ENCODE data around the gene PCDHGA1.
A peak's percentile ranks its signal among the peaks of the same experiment; 100 is the strongest.

Gene PCDHGA1

DNA sequence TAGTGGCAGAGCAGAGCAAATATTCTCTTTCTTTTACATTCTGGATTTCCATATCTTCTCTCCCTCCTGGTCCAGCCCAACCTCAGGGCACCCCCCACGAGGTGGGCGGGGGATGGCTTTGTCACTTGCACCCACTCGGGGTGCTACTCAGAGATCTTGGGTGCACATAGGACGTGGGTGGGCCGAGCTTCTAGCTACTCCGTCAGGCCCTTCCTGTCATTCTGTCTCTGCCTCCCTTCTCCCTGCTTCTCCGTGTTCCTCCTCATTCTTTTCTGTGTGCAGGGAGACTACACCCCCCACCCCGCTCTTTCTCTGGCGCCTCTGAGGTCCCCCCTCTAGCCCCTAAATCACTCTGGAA is 178.1 kb downstream of the PCDHGA1 start:
- H3K4me3 ChIP-seq (ENCODE audit: insufficient read depth, low read depth, low read length) = no peak overlapping the region
- H3K27me3 ChIP-seq (ENCODE audit: control insufficient read depth, insufficient read depth, low read length, poor library complexity, severe bottlenecking) = no peaks in the 10 kb centered on the region
- no peaks in the 10 kb centered on the region for H3K9me3 ChIP-seq (ENCODE audit: control insufficient read depth, low read length)
- peaks cover 35% of the 10 kb centered on the region for H3K36me3 ChIP-seq (ENCODE audit: control insufficient read depth, insufficient read depth, low read length)
- peaks cover 36% of the 10 kb centered on the region for H3K4me1 ChIP-seq (ENCODE audit: control insufficient read depth, insufficient read depth, low read length)
- peak overlapping the region; percentile 80 for H3K27ac ChIP-seq (ENCODE audit: insufficient read depth, low read depth, low read length, poor library complexity, severe bottlenecking)
- 13 to 14% methylated on average over 9 of the region's 9 CpGs for WGBS, 2 experiments

DNA sequence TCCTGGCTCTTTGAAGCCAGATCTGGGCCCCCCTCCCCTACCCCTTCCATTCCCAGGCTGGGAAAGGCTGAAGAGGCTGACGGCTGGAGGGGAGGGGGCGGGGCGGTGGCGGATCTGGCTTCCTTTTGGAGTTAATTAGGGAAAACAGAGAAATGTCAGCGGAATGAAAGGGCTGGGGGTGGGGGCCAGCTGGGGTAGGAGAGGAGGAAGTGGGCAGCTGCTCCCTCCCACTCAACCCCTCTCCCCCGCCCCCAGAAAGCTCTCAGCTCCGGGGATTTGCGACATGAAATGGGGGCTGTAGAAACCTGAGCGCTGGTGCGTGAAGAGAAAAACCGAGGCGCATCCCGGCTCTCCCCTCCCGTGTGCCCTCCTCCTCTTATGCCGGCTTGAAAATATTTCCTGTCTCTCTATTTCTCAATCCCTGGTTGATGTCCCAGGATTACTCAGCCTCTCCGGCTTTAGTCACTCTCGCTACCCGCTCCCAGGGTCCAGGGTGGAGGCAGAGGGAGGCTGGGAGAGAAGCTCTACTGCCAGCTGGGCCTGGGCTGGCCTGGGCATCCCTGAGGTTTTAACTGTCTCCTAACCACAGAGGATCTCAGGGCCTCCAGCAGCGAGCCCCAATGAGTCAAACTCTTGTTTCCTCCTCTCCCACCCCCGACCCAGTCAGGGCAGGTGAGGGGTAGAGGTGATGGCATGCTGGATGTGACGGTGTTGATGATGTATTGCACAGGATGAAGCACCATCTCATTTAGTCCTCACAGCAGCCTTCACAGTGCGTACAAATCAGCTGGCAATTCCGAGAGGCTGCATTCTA is 178.7 kb downstream of the PCDHGA1 start:
- Histone ChIP-seq H3K4me1 (ENCODE audit: control insufficient read depth, insufficient read depth, low read length) (peaks cover 37% of the 10 kb centered on the region), H3K4me3 (ENCODE audit: insufficient read depth, low read depth, low read length) (peak overlapping the region; percentile 1), H3K27me3 (ENCODE audit: control insufficient read depth, insufficient read depth, low read length, poor library complexity, severe bottlenecking) (no peaks in the 10 kb centered on the region), H3K9me3 (ENCODE audit: control insufficient read depth, low read length) (no peaks in the 10 kb centered on the region), H3K27ac (ENCODE audit: insufficient read depth, low read depth, low read length, poor library complexity, severe bottlenecking) (peak overlapping the region; percentile 80), H3K36me3 (ENCODE audit: control insufficient read depth, insufficient read depth, low read length) (peaks cover 35% of the 10 kb centered on the region)
- WGBS, 2 experiments = 16% methylated on average over 17 to 21 of the region's 23 CpGs

DNA sequence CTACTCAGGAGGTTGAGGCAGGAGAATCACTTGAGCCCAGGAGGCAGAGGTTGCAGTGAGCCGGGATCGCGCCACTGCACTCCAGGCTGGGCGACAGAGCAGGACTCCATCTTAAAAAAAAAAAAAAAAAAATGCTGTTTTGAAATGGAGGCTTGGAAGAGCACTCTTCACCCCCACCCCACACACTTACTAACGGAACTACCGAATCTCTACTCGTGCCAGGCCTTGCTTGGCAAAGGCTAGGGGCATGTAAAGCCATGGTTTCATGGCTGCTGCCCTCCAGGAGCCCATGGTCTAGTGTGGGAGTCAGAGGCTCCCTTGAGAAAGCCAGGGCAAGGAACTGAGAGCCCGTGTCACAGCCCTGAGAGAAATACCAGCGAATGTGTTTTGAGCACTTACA is 179.8 kb downstream of the PCDHGA1 start:
- peaks cover 49% of the 10 kb centered on the region for H3K4me1 ChIP-seq (ENCODE audit: control insufficient read depth, insufficient read depth, low read length)

DNA sequence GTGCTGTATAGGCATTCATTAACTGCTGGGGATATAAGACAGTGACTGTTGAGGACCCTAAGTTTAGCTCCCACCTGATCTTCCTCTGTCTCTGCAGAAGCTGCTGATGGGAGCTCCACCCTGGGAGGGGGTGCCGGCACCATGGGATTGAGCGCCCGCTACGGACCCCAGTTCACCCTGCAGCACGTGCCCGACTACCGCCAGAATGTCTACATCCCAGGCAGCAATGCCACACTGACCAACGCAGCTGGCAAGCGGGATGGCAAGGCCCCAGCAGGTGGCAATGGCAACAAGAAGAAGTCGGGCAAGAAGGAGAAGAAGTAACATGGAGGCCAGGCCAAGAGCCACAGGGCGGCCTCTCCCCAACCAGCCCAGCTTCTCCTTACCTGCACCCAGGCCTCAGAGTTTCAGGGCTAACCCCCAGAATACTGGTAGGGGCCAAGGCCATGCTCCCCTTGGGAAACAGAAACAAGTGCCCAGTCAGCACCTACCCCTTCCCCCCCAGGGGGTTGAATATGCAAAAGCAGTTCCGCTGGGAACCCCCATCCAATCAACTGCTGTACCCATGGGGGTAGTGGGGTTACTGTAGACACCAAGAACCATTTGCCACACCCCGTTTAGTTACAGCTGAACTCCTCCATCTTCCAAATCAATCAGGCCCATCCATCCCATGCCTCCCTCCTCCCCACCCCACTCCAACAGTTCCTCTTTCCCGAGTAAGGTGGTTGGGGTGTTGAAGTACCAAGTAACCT is 180.7 kb downstream of the PCDHGA1 start:
- no peaks in the 10 kb centered on the region for H3K9me3 ChIP-seq (ENCODE audit: control insufficient read depth, low read length)
- 92% methylated on average over 14 of the region's 14 CpGs for WGBS, 2 experiments
- no peaks in the 10 kb centered on the region for H3K27me3 ChIP-seq (ENCODE audit: control insufficient read depth, insufficient read depth, low read length, poor library complexity, severe bottlenecking)
- peaks cover 57% of the 10 kb centered on the region for H3K4me1 ChIP-seq (ENCODE audit: control insufficient read depth, insufficient read depth, low read length)
- H3K27ac ChIP-seq (ENCODE audit: insufficient read depth, low read depth, low read length, poor library complexity, severe bottlenecking) = no peak overlapping the region
- peaks cover 28% of the 10 kb centered on the region for H3K36me3 ChIP-seq (ENCODE audit: control insufficient read depth, insufficient read depth, low read length)
- no peak overlapping the region for H3K4me3 ChIP-seq (ENCODE audit: insufficient read depth, low read depth, low read length)

More for the DNA sequence above, 179.8 kb downstream of the PCDHGA1 start:
- Histone ChIP-seq H3K36me3 (ENCODE audit: control insufficient read depth, insufficient read depth, low read length) (peaks cover 31% of the 10 kb centered on the region), H3K9me3 (ENCODE audit: control insufficient read depth, low read length) (no peaks in the 10 kb centered on the region), H3K4me3 (ENCODE audit: insufficient read depth, low read depth, low read length) (no peak overlapping the region), H3K27me3 (ENCODE audit: control insufficient read depth, insufficient read depth, low read length, poor library complexity, severe bottlenecking) (no peaks in the 10 kb centered on the region), H3K27ac (ENCODE audit: insufficient read depth, low read depth, low read length, poor library complexity, severe bottlenecking) (no peak overlapping the region)
- 94 to 96% methylated on average over 9 of the region's 9 CpGs for WGBS, 2 experiments

DNA sequence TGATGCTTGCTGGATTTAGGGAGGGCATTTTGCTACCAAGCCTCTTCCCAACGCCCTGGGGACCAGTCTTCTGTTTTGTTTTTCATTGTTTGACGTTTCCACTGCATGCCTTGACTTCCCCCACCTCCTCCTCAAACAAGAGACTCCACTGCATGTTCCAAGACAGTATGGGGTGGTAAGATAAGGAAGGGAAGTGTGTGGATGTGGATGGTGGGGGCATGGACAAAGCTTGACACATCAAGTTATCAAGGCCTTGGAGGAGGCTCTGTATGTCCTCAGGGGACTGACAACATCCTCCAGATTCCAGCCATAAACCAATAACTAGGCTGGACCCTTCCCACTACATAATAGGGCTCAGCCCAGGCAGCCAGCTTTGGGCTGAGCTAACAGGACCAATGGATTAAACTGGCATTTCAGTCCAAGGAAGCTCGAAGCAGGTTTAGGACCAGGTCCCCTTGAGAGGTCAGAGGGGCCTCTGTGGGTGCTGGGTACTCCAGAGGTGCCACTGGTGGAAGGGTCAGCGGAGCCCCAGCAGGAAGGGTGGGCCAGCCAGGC is 181.5 kb downstream of the PCDHGA1 start:
- 88 to 94% methylated on average over 3 to 4 of the region's 4 CpGs for WGBS, 2 experiments
- H3K4me3 ChIP-seq (ENCODE audit: insufficient read depth, low read depth, low read length) = peak overlapping the region; percentile 6
- no peaks in the 10 kb centered on the region for H3K9me3 ChIP-seq (ENCODE audit: control insufficient read depth, low read length)
- no peaks in the 10 kb centered on the region for H3K27me3 ChIP-seq (ENCODE audit: control insufficient read depth, insufficient read depth, low read length, poor library complexity, severe bottlenecking)
- peaks cover 62% of the 10 kb centered on the region for H3K4me1 ChIP-seq (ENCODE audit: control insufficient read depth, insufficient read depth, low read length)
- peaks cover 28% of the 10 kb centered on the region for H3K36me3 ChIP-seq (ENCODE audit: control insufficient read depth, insufficient read depth, low read length)
- H3K27ac ChIP-seq (ENCODE audit: insufficient read depth, low read depth, low read length, poor library complexity, severe bottlenecking) = peak overlapping the region; percentile 26

DNA sequence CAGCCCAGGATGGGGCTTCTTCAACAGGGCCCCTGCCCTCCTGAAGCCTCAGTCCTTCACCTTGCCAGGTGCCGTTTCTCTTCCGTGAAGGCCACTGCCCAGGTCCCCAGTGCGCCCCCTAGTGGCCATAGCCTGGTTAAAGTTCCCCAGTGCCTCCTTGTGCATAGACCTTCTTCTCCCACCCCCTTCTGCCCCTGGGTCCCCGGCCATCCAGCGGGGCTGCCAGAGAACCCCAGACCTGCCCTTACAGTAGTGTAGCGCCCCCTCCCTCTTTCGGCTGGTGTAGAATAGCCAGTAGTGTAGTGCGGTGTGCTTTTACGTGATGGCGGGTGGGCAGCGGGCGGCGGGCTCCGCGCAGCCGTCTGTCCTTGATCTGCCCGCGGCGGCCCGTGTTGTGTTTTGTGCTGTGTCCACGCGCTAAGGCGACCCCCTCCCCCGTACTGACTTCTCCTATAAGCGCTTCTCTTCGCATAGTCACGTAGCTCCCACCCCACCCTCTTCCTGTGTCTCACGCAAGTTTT is 182.1 kb downstream of the PCDHGA1 start:
- Histone ChIP-seq H3K27me3 (ENCODE audit: control insufficient read depth, insufficient read depth, low read length, poor library complexity, severe bottlenecking) (no peaks in the 10 kb centered on the region), H3K36me3 (ENCODE audit: control insufficient read depth, insufficient read depth, low read length) (peaks cover 28% of the 10 kb centered on the region), H3K4me1 (ENCODE audit: control insufficient read depth, insufficient read depth, low read length) (peaks cover 56% of the 10 kb centered on the region), H3K4me3 (ENCODE audit: insufficient read depth, low read depth, low read length) (peak overlapping the region; percentile 45), H3K27ac (ENCODE audit: insufficient read depth, low read depth, low read length, poor library complexity, severe bottlenecking) (peak overlapping the region; percentile 98), H3K9me3 (ENCODE audit: control insufficient read depth, low read length) (no peaks in the 10 kb centered on the region)
- WGBS, 2 experiments = 23 to 34% methylated on average over 27 to 28 of the region's 28 CpGs

GRCh38 chr5:141512911-141513626 is 182.8 kb downstream of the PCDHGA1 start:
- Histone ChIP-seq H3K4me3 (ENCODE audit: insufficient read depth, low read depth, low read length) (peak overlapping the region; percentile 45), H3K27ac (ENCODE audit: insufficient read depth, low read depth, low read length, poor library complexity, severe bottlenecking) (peak overlapping the region; percentile 98), H3K4me1 (ENCODE audit: control insufficient read depth, insufficient read depth, low read length) (peaks cover 50% of the 10 kb centered on the region), H3K36me3 (ENCODE audit: control insufficient read depth, insufficient read depth, low read length) (peaks cover 28% of the 10 kb centered on the region), H3K9me3 (ENCODE audit: control insufficient read depth, low read length) (no peaks in the 10 kb centered on the region), H3K27me3 (ENCODE audit: control insufficient read depth, insufficient read depth, low read length, poor library complexity, severe bottlenecking) (no peaks in the 10 kb centered on the region)
- 13 to 14% methylated on average over 42 to 43 of the region's 43 CpGs for whole genome bisulfite sequencing, 2 experiments

- Histone ChIP-seq H3K4me1 (ENCODE audit: control insufficient read depth, insufficient read depth, low read length) (peaks cover 46% of the 10 kb centered on the region), H3K9me3 (ENCODE audit: control insufficient read depth, low read length) (no peaks in the 10 kb centered on the region), H3K4me3 (ENCODE audit: insufficient read depth, low read depth, low read length) (peak overlapping the region; percentile 45), H3K27me3 (ENCODE audit: control insufficient read depth, insufficient read depth, low read length, poor library complexity, severe bottlenecking) (no peaks in the 10 kb centered on the region), H3K27ac (ENCODE audit: insufficient read depth, low read depth, low read length, poor library complexity, severe bottlenecking) (peak overlapping the region; percentile 98), H3K36me3 (ENCODE audit: control insufficient read depth, insufficient read depth, low read length) (peaks cover 28% of the 10 kb centered on the region)
- WGBS, 2 experiments = 3% methylated on average over 29 of the region's 29 CpGs
Observed at GRCh38 chr5:141513627-141514329, 183.5 kb downstream of the PCDHGA1 start.

DNA sequence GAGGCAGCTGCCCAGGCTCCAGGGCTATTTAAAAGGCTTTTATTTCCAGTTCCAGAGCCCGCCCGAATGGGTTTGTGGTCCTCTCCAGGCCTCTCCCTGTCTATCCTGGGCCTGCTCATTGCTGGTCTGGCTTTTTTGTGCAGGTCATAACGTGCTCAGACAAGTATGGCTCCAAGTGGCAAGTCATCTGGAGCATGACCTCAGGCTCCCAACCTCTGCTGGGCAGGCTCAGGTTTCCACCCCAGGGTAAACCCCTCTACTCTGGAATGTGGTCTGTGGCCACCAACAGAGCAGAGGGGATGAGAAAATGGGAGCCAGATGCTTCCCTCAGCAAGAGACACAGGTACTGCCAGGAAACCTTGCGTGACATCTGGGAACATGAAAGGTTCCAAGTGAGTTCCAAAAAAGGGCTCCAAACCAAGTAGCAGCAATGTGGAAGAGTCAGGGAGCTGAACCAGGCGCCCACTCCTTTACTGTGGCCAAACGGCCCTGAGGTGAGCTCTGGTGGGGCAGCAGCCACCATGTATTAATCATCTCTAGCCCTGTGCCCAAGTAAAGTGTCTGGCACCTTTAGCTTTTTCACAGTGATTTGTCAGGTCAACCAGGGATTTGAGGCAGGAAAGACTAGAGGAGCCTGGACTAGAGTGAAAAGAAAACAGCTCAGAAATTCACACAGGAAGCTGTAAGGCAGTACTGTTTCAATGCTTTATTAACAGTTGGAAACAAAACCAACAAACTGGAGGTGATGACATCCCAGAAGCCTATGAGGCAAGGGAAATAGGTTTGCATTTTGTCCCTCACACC is 184.2 kb downstream of the PCDHGA1 start:
- Histone ChIP-seq H3K4me1 (ENCODE audit: control insufficient read depth, insufficient read depth, low read length) (peaks cover 40% of the 10 kb centered on the region), H3K36me3 (ENCODE audit: control insufficient read depth, insufficient read depth, low read length) (peaks cover 30% of the 10 kb centered on the region), H3K27ac (ENCODE audit: insufficient read depth, low read depth, low read length, poor library complexity, severe bottlenecking) (peak overlapping the region; percentile 98), H3K4me3 (ENCODE audit: insufficient read depth, low read depth, low read length) (peak overlapping the region; percentile 11), H3K27me3 (ENCODE audit: control insufficient read depth, insufficient read depth, low read length, poor library complexity, severe bottlenecking) (no peaks in the 10 kb centered on the region), H3K9me3 (ENCODE audit: control insufficient read depth, low read length) (no peaks in the 10 kb centered on the region)
- WGBS, 2 experiments = 37 to 46% methylated on average over 6 of the region's 6 CpGs

Measured in ectodermal cell (in vitro differentiated cells).